H54 (cell line): ENCODE data around the gene SPINK4.

ENCODE experiments used
- DNase-seq: peaks from one replicate; pipeline ENCODE4 v3.0.0; 2011; ENCODE audit warnings: low spot score, mixed read lengths; ENCODE audit not compliant: insufficient read length
- FAIRE-seq: peaks from 3 replicates; lab custom pipeline; 2011; peaks lifted over from hg19 to GRCh38; lab: Jason Lieb, UNC
- POLR2A ChIP-seq: IDR thresholded peaks from 2 replicates; pipeline ENCODE4 v1.6.1; 2011; ENCODE audit warnings: low read depth, mild to moderate bottlenecking, low read length

SPINK4 gene

GRCh38 chr9:33257276-33257675, 17.3 kb downstream of the SPINK4 start:
- DNase-seq (no peak), FAIRE-seq (no peak)
- no peak for TF ChIP-seq POLR2A

GRCh38 chr9:33260372-33260771, 20.4 kb downstream of the SPINK4 start:
- no peak for FAIRE-seq
- DNase-seq: no peak
- TF ChIP-seq POLR2A: no peak

GRCh38 chr9:33263131-33264002, 23.4 kb downstream of the SPINK4 start:
- no peak for TF ChIP-seq POLR2A
- no peak for DNase-seq
- FAIRE-seq: no peak

- no peak for TF ChIP-seq POLR2A
- FAIRE-seq (no peak), DNase-seq (no peak)
Measured at GRCh38 chr9:33264003-33264472, 24.1 kb downstream of the SPINK4 start.

DNA sequence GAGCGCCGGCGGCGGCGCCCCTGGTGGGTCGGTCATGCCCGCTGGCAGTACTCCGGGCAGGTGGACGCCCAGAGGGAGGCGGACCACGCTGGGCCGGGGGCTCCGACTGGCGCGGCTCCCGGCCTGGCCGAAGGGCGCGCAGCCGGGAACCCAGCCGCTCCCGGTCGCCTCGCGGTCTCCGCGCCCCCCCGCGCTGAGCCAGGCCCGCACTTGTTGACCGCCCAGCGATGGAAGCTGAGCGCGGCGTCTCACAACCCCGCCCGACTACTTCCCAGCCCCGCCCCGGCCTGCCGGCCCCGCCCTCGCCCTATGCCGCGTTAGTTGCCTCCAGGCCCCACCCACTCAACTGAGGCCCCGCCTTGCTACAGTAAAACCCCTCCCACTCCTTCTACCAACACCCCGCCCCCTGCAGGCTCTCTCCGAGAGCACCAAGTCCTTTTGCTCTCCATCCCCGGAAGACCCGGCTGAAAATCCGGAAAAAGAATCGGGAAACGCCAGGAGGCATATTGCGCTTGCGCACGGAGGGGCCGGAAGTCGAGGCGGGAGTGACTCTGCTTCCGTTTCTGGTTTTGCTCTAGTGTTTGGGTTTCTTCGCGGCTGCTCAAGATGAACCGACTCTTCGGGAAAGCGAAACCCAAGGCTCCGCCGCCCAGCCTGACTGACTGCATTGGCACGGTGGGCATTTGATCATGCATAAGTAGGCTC, 24.7 kb downstream of the SPINK4 start, which contains the start of the genes BAG1 and CHMP5:
Gene BAG1, minus strand, starts transcription at position 236 of the 705 bp plus-strand sequence.
Gene CHMP5, plus strand, starts transcription at position 577 of the 705 bp plus-strand sequence. Its CDS starts 30 bp downstream, at position 607.
- FAIRE-seq (peak; percentile 90), DNase-seq (peak; percentile 86)
- peak; percentile 72 for TF ChIP-seq POLR2A

- TF ChIP-seq POLR2A: no peak
- no peak for FAIRE-seq
Measured at GRCh38 chr9:33265211-33265865, 25.4 kb downstream of the SPINK4 start.

GRCh38 chr9:33267151-33267767, 27.3 kb downstream of the SPINK4 start:
- no peak for TF ChIP-seq POLR2A
- FAIRE-seq (no peak), DNase-seq (no peak)

More at GRCh38 chr9:33265211-33265865, 25.4 kb downstream of the SPINK4 start:
- DNase-seq: no peak

GRCh38 chr9:33270146-33270545, 30.2 kb downstream of the SPINK4 start:
- no peak for DNase-seq
- no peak for FAIRE-seq
- no peak for TF ChIP-seq POLR2A

- no peak for FAIRE-seq
- no peak for DNase-seq
- TF ChIP-seq POLR2A: no peak
Measured at GRCh38 chr9:33272061-33272460, 32.1 kb downstream of the SPINK4 start.

GRCh38 chr9:33273266-33273971, 33.5 kb downstream of the SPINK4 start:
- no peak for TF ChIP-seq POLR2A
- FAIRE-seq: no peak
- no peak for DNase-seq

DNA sequence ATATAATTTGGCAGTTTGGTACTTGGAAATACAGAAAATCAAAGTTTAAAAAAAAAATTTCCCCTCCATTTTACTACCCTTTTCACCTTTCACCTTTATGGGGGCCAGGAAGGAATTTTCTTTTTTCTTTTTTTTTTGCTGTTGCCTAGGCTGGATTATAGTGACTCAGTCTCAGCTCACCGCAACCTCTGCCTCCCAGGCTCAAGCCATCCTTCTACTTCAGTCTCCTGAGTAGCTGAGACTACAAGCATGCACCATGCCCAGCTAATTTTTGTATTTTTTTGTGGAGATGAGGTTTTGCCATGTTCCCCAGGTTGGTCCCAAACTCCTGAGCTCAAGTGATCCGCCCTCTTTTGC, 34.0 kb downstream of the SPINK4 start:
- DNase-seq (no peak), FAIRE-seq (no peak)
- no peak for TF ChIP-seq POLR2A

- DNase-seq: no peak
- no peak for TF ChIP-seq POLR2A
- FAIRE-seq: no peak
Measured at GRCh38 chr9:33277484-33277883, 37.5 kb downstream of the SPINK4 start.

DNA sequence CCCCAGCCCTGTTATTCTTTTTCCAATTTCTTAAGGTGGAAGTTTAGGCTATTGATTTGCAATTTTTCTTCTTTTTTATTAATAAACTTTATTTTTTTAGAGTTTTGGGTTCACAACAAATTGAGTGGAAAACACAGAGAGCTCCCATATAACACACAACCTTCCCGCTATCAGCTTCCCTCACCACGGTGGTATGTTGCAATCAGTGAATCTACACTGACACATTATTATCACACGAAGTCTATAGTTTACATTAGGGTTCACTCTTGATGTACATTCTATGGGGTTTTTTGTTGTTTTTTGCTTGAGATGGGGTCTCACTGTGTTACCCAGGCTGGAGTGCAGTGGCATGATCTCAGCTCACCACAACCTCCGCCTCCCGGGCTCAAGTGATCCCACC, 45.5 kb downstream of the SPINK4 start:
- TF ChIP-seq POLR2A: no peak
- DNase-seq (no peak), FAIRE-seq (no peak)
